H1 (cell line): ENCODE data around the gene LRRTM3. TPM values are rescaled to one million over a fixed set of nuclear protein-coding genes. Genes with fewer than 3 reads are reported as not detected.

Experiments
- CTCF ChIA-PET: fragments of 300-600 bp; sonication (Branson Sonifier 250); formaldehyde crosslinking; loops from one replicate; lab custom pipeline; 2021; ENCODE audit not compliant: partially characterized antibody; lab: Charles Lee
- POLR2A ChIA-PET: fragments of 300-600 bp; sonication (Branson Sonifier 250); formaldehyde crosslinking; loops from one replicate; lab custom pipeline; 2021; ENCODE audit warnings: inconsistent platforms; ENCODE audit not compliant: partially characterized antibody; lab: Charles Lee
- DNase-seq, 2 experiments: peaks; one replicate each; pipeline versions ENCODE4 v3.0.0 to v3.0.0-alpha.2; 2010 to 2022; ENCODE audit warnings: low spot score in 2 of 2, low read depth in 1 of 2, mixed read lengths in 1 of 2
- FAIRE-seq: peaks from 2 replicates; lab custom pipeline; 2011; peaks lifted over from hg19 to GRCh38; lab: Jason Lieb, UNC
- H2AFZ ChIP-seq: 2 replicates; pipeline ENCODE4 v1.8.1; 2012; ENCODE audit warnings: low read length, inconsistent platforms
- H2AK5ac ChIP-seq: 2 replicates; pipeline ENCODE4 v1.6.1; 2013; ENCODE audit warnings: low read depth, low read length
- H2BK120ac ChIP-seq: replicated peaks from 2 replicates; pipeline ENCODE3; 2013; ENCODE audit warnings: low read depth, low read length, inconsistent platforms
- H2BK12ac ChIP-seq: 2 replicates; pipeline ENCODE4 v1.6.1; 2013; ENCODE audit warnings: low read depth, low read length
- H2BK15ac ChIP-seq: 2 replicates; pipeline ENCODE4 v1.6.1; 2013; ENCODE audit warnings: low read length
- H2BK20ac ChIP-seq: 2 replicates; pipeline ENCODE4 v1.6.1; 2013; ENCODE audit warnings: low read length
- H2BK5ac ChIP-seq: 2 replicates; pipeline ENCODE4 v1.6.1; 2013; ENCODE audit warnings: low read depth, low read length
- H3K14ac ChIP-seq: 2 replicates; pipeline ENCODE4 v1.6.1; 2013; ENCODE audit warnings: inconsistent platforms; ENCODE audit not compliant: insufficient read length
- H3K18ac ChIP-seq: 2 replicates; pipeline ENCODE4 v1.6.1; 2013; ENCODE audit warnings: low read length; ENCODE audit errors: extremely low read depth
- H3K23ac ChIP-seq: 2 replicates; pipeline ENCODE4 v1.6.1; 2013; ENCODE audit warnings: inconsistent platforms; ENCODE audit not compliant: insufficient read length
- H3K23me2 ChIP-seq: 2 replicates; pipeline ENCODE4 v1.6.1; 2013; ENCODE audit warnings: low read depth, low read length
- H3K27ac ChIP-seq: 2 replicates; pipeline ENCODE4 v1.6.1; 2011; ENCODE audit warnings: low read depth, low read length, inconsistent platforms
- H3K27me3 ChIP-seq, 4 experiments: replicated peaks in 1 of 4; 1 replicate in 1 of 4; 2 replicates in 3 of 4; pipeline versions ENCODE4 v1.6.1 to v1.8.1; 2011 to 2013; ENCODE audit warnings: low read length in 3 of 4, mild to moderate bottlenecking in 3 of 4, inconsistent platforms in 2 of 4, mixed read lengths in 2 of 4, moderate library complexity in 1 of 4; ENCODE audit not compliant: control insufficient read depth in 3 of 4, insufficient read depth in 3 of 4; ENCODE audit errors: extremely low read depth in 1 of 4
- H3K36me3 ChIP-seq, 4 experiments: 2 replicates each; pipeline versions ENCODE4 v1.6.1 to v1.8.1; 2011 to 2013; ENCODE audit warnings: mild to moderate bottlenecking in 4 of 4, low read length in 3 of 4, moderate library complexity in 2 of 4, control low read depth in 1 of 4, inconsistent platforms in 1 of 4; ENCODE audit not compliant: insufficient read depth in 4 of 4, control insufficient read depth in 2 of 4
- H3K4ac ChIP-seq: replicated peaks from 2 replicates; pipeline ENCODE3; 2013; ENCODE audit warnings: low read length, low read depth, mixed read lengths, inconsistent platforms; ENCODE audit not compliant: insufficient read length
- H3K4me1 ChIP-seq, 4 experiments: replicated peaks in 1 of 4; 1 replicate in 1 of 4; 2 replicates in 3 of 4; pipeline versions ENCODE4 v1.6.1 to v1.8.1; 2011 to 2013; ENCODE audit warnings: low read length in 3 of 4, inconsistent platforms in 2 of 4, mixed read lengths in 1 of 4; ENCODE audit not compliant: insufficient read depth in 4 of 4, control insufficient read depth in 3 of 4
- H3K4me2 ChIP-seq, 2 experiments: 2 replicates each; pipeline versions ENCODE4 v1.6.1 to v1.8.1; 2011 to 2013; ENCODE audit warnings: low read depth in 2 of 2, low read length in 2 of 2, control low read depth in 1 of 2, inconsistent platforms in 1 of 2, mild to moderate bottlenecking in 1 of 2; ENCODE audit not compliant: insufficient read depth in 1 of 2
- H3K4me3 ChIP-seq, 4 experiments: fragments of 200-600, 300-600 bp in 1 of 4; sonication (generic), shearing (Covaris generic), sonication (Bioruptor Twin) in 1 of 4; 2 replicates each; pipeline versions ENCODE4 v1.5.1 to v1.8.1; 2011 to 2016; ENCODE audit warnings: low read length in 4 of 4, low read depth in 3 of 4, control low read depth in 2 of 4, inconsistent platforms in 2 of 4, mild to moderate bottlenecking in 2 of 4, mixed read lengths in 1 of 4, moderate library complexity in 1 of 4; ENCODE audit not compliant: insufficient read depth in 2 of 4; ENCODE audit errors: extremely low read depth in 1 of 4
- H3K56ac ChIP-seq: replicated peaks from 2 replicates; pipeline ENCODE3; 2013; ENCODE audit warnings: low read depth, mild to moderate bottlenecking, mixed read lengths, low read length, inconsistent platforms; ENCODE audit not compliant: insufficient read length
- H3K79me1 ChIP-seq: 2 replicates; pipeline ENCODE4 v1.6.1; 2013; ENCODE audit warnings: low read depth, low read length, control low read depth
- H3K79me2 ChIP-seq, 2 experiments: 2 replicates each; pipeline versions ENCODE4 v1.6.1 to v1.8.1; 2012 to 2013; ENCODE audit warnings: low read length in 2 of 2, mild to moderate bottlenecking in 2 of 2, inconsistent platforms in 1 of 2; ENCODE audit not compliant: insufficient read depth in 2 of 2, control insufficient read depth in 1 of 2
- H3K9ac ChIP-seq, 4 experiments: replicated peaks in 1 of 4; 1 replicate in 1 of 4; 2 replicates in 3 of 4; pipeline versions ENCODE4 v1.6.1 to v1.8.1; 2011 to 2013; ENCODE audit warnings: low read depth in 3 of 4, low read length in 3 of 4, control low read depth in 2 of 4, mild to moderate bottlenecking in 2 of 4, moderate library complexity in 2 of 4, inconsistent platforms in 1 of 4; ENCODE audit errors: extremely low read depth in 1 of 4
- H3K9me3 ChIP-seq, 2 experiments: 2 replicates each; pipeline versions ENCODE4 v1.6.1 to v1.8.1; 2012 to 2013; ENCODE audit warnings: mild to moderate bottlenecking in 2 of 2, moderate library complexity in 2 of 2, control low read depth in 1 of 2, inconsistent platforms in 1 of 2, low read depth in 1 of 2, low read length in 1 of 2, mixed read lengths in 1 of 2; ENCODE audit not compliant: insufficient read depth in 2 of 2
- H4K20me1 ChIP-seq, 2 experiments: replicated peaks in 1 of 2; 2 replicates each; pipeline versions ENCODE3 to v1.8.1; 2011 to 2013; ENCODE audit warnings: inconsistent platforms in 2 of 2, low read length in 2 of 2, mild to moderate bottlenecking in 1 of 2; ENCODE audit not compliant: insufficient read depth in 2 of 2, control insufficient read depth in 1 of 2
- H4K5ac ChIP-seq: 2 replicates; pipeline ENCODE4 v1.6.1; 2013; ENCODE audit warnings: low read length, low read depth, mixed read lengths, inconsistent platforms; ENCODE audit not compliant: insufficient read length
- H4K8ac ChIP-seq: 2 replicates; pipeline ENCODE4 v1.8.0; 2013; ENCODE audit warnings: mild to moderate bottlenecking, moderate library complexity, low read length, inconsistent platforms; ENCODE audit not compliant: insufficient read depth; ENCODE audit errors: extremely low read depth
- H4K91ac ChIP-seq: replicated peaks from 2 replicates; pipeline ENCODE3; 2013; ENCODE audit warnings: low read length, mixed read lengths, inconsistent platforms; ENCODE audit not compliant: insufficient read length
- CBX8 ChIP-seq: fragments of 300-800, 300-1000 bp; sonication (generic); IDR thresholded peaks from 2 replicates; pipeline ENCODE4 v1.7.1; 2016; ENCODE audit warnings: low read depth, low read length, borderline replicate concordance
- CHD2 ChIP-seq: IDR thresholded peaks from 2 replicates; pipeline ENCODE4 v1.6.1; 2012; ENCODE audit warnings: low read length, improper control_type of control experiment
- EGR1 ChIP-seq: IDR thresholded peaks from 2 replicates; pipeline ENCODE4 v1.6.1; 2011; ENCODE audit warnings: low read depth, low read length, borderline replicate concordance
- HDAC6 ChIP-seq: IDR thresholded peaks from one replicate; pipeline ENCODE4 v1.7.1; 2012; ENCODE audit warnings: low read depth, mild to moderate bottlenecking, inconsistent platforms, low read length, moderate library complexity
- KDM4A ChIP-seq: IDR thresholded peaks from one replicate; pipeline ENCODE4 v1.7.1; 2012; ENCODE audit warnings: low read depth, mild to moderate bottlenecking, moderate library complexity, low read length, inconsistent platforms; ENCODE audit not compliant: severe bottlenecking
- NRF1 ChIP-seq: IDR thresholded peaks from 2 replicates; pipeline ENCODE4 v1.6.1; 2011; ENCODE audit warnings: mild to moderate bottlenecking, low read depth, low read length, improper control_type of control experiment
- PHF8 ChIP-seq: fragments of 200-600 bp; sonication (generic); conservative IDR thresholded peaks from 2 replicates; pipeline ENCODE4 v1.7.1; 2012; ENCODE audit warnings: low read depth, mild to moderate bottlenecking, inconsistent platforms, low read length, moderate library complexity
- SAP30 ChIP-seq: fragments of 300-600 bp; sonication (generic); IDR thresholded peaks from 2 replicates; pipeline ENCODE4 v1.7.1; 2012; ENCODE audit warnings: low read length, moderate library complexity, mild to moderate bottlenecking, inconsistent platforms; ENCODE audit not compliant: insufficient read depth, insufficient replicate concordance
- SP1 ChIP-seq: IDR thresholded peaks from 2 replicates; pipeline ENCODE4 v1.6.1; 2011; ENCODE audit warnings: low read depth, low read length
- SP2 ChIP-seq: IDR thresholded peaks from 2 replicates; pipeline ENCODE4 v1.6.1; 2012; ENCODE audit warnings: mild to moderate bottlenecking, low read length, inconsistent platforms
- TAF7 ChIP-seq: optimal IDR thresholded peaks from 2 replicates; pipeline ENCODE3; 2011; ENCODE audit warnings: low read depth, mild to moderate bottlenecking, inconsistent platforms, low read length, moderate library complexity, borderline replicate concordance
- WGBS, 2 experiments: shearing (Covaris generic) in 1 of 2; methylation state at CpG; one replicate each; pipeline versions ENCODE4 v1.1.6 to v1.1.7; 2013 to 2015; ENCODE audit warnings: low lambda C conversion rate in 2 of 2, mixed read lengths in 2 of 2, inconsistent platforms in 1 of 2, low coverage in 1 of 2, missing lambda C conversion rate in 1 of 2; ENCODE audit not compliant: insufficient replicate concordance in 2 of 2, insufficient coverage in 1 of 2, insufficient read length in 1 of 2; ENCODE audit errors: extremely low coverage in 1 of 2, missing lambda C conversion rate in 1 of 2; 5-methylcytosine and 5-hydroxymethylcytosine counted together
- polyA plus RNA-seq, 7 experiments: library from polyadenylated mRNA; depleted of rRNA in 3 of 7; stranded (reverse) in 5 of 7; unstranded in 2 of 7; fragments of >200 nt in 5 of 7; fragments of 200-250 nt in 2 of 7; gene quantifications; 1 replicate in 5 of 7; 2 replicates in 1 of 7; 4 replicates in 1 of 7; pipeline versions ENCODE4 v1.2.1 to v1.2.3, GENCODE V29; 2011 to 2013; ENCODE audit warnings: missing spikeins in 2 of 7, mixed read lengths in 2 of 7
- total RNA-seq: library from RNA; stranded (reverse); fragmentation: NEBNext Ultra II Directional; extraction: Animal tissue kit (Norgen Biotek cat#: 25700); gene quantifications from 2 replicates; pipeline ENCODE4 v1.2.1, GENCODE V29; 2021
- TF ChIP-seq, protein P1 (sequence below): IDR thresholded peaks from 2 replicates; pipeline ENCODE4 v1.6.1; 2012; ENCODE audit warnings: low read length, inconsistent platforms

The LRRTM3 gene
- total and polyA plus RNA-seq, 2 of the 8 experiments (the other 6 are each of a cell fraction or from before 2014, with no cell fraction given) = 0.33 to 0.48 TPM

GRCh38 chr10:66916030-66916429 is 9.8 kb upstream of the LRRTM3 start:
- H4K5ac ChIP-seq = no peak overlapping the region
- no peaks in the 10 kb centered on the region for H3K79me1 ChIP-seq
- no peaks in the 10 kb centered on the region for H3K79me2 ChIP-seq
- no peak overlapping the region for H3K9ac ChIP-seq
- FAIRE-seq (no peak), DNase-seq (no peak)
- no peak overlapping the region for H3K18ac ChIP-seq
- no peak overlapping the region for H2AFZ ChIP-seq
- H2BK20ac ChIP-seq = no peak overlapping the region
- H3K36me3 ChIP-seq = no peaks in the 10 kb centered on the region
- H2AK5ac ChIP-seq = no peak overlapping the region
- H3K9me3 ChIP-seq = no peaks in the 10 kb centered on the region
- CTCF ChIA-PET = interaction anchor here (0.9 to 4.9 kb wide), 3 partner anchors 10 to 604 kb away, joined by 3 to 33 read pairs (median 3); partner anchors contain the start of gene LRRTM3
- no peak overlapping the region for H3K27ac ChIP-seq
- H3K4ac ChIP-seq = no peak overlapping the region
- no peak overlapping the region for H3K4me3 ChIP-seq
- no peaks in the 10 kb centered on the region for H3K23me2 ChIP-seq
- no peak overlapping the region for H3K4me2 ChIP-seq
- H3K56ac ChIP-seq = no peak overlapping the region
- no peaks in the 10 kb centered on the region for H3K27me3 ChIP-seq
- H3K14ac ChIP-seq = no peak overlapping the region
- H2BK15ac ChIP-seq = no peak overlapping the region
- H2BK12ac ChIP-seq = no peak overlapping the region
- no peak overlapping the region for H2BK120ac ChIP-seq
- no peaks in the 10 kb centered on the region for H3K4me1 ChIP-seq
- H4K91ac ChIP-seq = no peak overlapping the region
- no peak overlapping the region for H4K8ac ChIP-seq
- H3K23ac ChIP-seq = no peak overlapping the region
- POLR2A ChIA-PET = no interaction called here
- no peak overlapping the region for H2BK5ac ChIP-seq
- H4K20me1 ChIP-seq = no peaks in the 10 kb centered on the region
- 89% methylated on average over 2 of the region's 2 CpGs; no CpG with 5 or more reads in 1 of the 2 experiments for WGBS, 2 experiments
- TF ChIP-seq NRF1 (no peak), KDM4A (no peak), PHF8 (no peak), SP2 (no peak), CBX8 (no peak), SAP30 (no peak), TAF7 (no peak), HDAC6 (no peak), SP1 (no peak), CHD2 (no peak), EGR1 (no peak)
- TF ChIP-seq, protein P1, sequence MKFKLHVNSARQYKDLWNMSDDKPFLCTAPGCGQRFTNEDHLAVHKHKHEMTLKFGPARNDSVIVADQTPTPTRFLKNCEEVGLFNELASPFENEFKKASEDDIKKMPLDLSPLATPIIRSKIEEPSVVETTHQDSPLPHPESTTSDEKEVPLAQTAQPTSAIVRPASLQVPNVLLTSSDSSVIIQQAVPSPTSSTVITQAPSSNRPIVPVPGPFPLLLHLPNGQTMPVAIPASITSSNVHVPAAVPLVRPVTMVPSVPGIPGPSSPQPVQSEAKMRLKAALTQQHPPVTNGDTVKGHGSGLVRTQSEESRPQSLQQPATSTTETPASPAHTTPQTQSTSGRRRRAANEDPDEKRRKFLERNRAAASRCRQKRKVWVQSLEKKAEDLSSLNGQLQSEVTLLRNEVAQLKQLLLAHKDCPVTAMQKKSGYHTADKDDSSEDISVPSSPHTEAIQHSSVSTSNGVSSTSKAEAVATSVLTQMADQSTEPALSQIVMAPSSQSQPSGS = no peak
